ENCODE data around the gene ZFYVE16. TPM values are rescaled to one million over a fixed set of nuclear protein-coding genes. Genes with fewer than 3 reads are reported as not detected.

ZFYVE16 gene
- total RNA-seq, 1 donor from 2014 or later = 53.6 TPM

GRCh38 chr5:80437326-80437725 is 29.5 kb downstream of the ZFYVE16 start:
- no peak overlapping the region for H3K4me3 Mint-ChIP-seq (ENCODE audit: unreplicated experiment)
- DNase-seq (ENCODE audit: extremely low spot score, unreplicated experiment) = no peak
- TF ChIP-seq CTCF (IDR thresholded peaks at IDR 0.05) = no peak
- peaks cover 49% of the 10 kb centered on the region for H3K36me3 Mint-ChIP-seq (ENCODE audit: unreplicated experiment)
- no peaks in the 10 kb centered on the region for H3K27me3 Mint-ChIP-seq (ENCODE audit: unreplicated experiment)
- peaks cover 5% of the 10 kb centered on the region for H3K9me3 Mint-ChIP-seq (ENCODE audit: unreplicated experiment)
- H3K4me1 Mint-ChIP-seq (ENCODE audit: unreplicated experiment) = no peaks in the 10 kb centered on the region
- no peak overlapping the region for H3K27ac Mint-ChIP-seq (ENCODE audit: unreplicated experiment)

GRCh38 chr5:80438739-80439138 is 30.9 kb downstream of the ZFYVE16 start:
- Mint-ChIP-seq H3K9me3 (ENCODE audit: unreplicated experiment) (peaks cover 5% of the 10 kb centered on the region), H3K4me1 (ENCODE audit: unreplicated experiment) (no peaks in the 10 kb centered on the region), H3K36me3 (ENCODE audit: unreplicated experiment) (peaks cover 55% of the 10 kb centered on the region), H3K4me3 (ENCODE audit: unreplicated experiment) (no peak overlapping the region), H3K27ac (ENCODE audit: unreplicated experiment) (no peak overlapping the region), H3K27me3 (ENCODE audit: unreplicated experiment) (no peaks in the 10 kb centered on the region)
- no peak for DNase-seq (ENCODE audit: extremely low spot score, unreplicated experiment)
- TF ChIP-seq CTCF (IDR thresholded peaks at IDR 0.05) = no peak

GRCh38 chr5:80439213-80439612 is 31.3 kb downstream of the ZFYVE16 start:
- H3K27me3 Mint-ChIP-seq (ENCODE audit: unreplicated experiment) = no peaks in the 10 kb centered on the region
- H3K4me3 Mint-ChIP-seq (ENCODE audit: unreplicated experiment) = no peak overlapping the region
- H3K9me3 Mint-ChIP-seq (ENCODE audit: unreplicated experiment) = peaks cover 5% of the 10 kb centered on the region
- TF ChIP-seq CTCF (IDR thresholded peaks at IDR 0.05) = no peak
- H3K36me3 Mint-ChIP-seq (ENCODE audit: unreplicated experiment) = peaks cover 53% of the 10 kb centered on the region
- no peak overlapping the region for H3K27ac Mint-ChIP-seq (ENCODE audit: unreplicated experiment)
- no peak for DNase-seq (ENCODE audit: extremely low spot score, unreplicated experiment)
- no peaks in the 10 kb centered on the region for H3K4me1 Mint-ChIP-seq (ENCODE audit: unreplicated experiment)

- Mint-ChIP-seq H3K27ac (ENCODE audit: unreplicated experiment) (no peak overlapping the region), H3K9me3 (ENCODE audit: unreplicated experiment) (no peaks in the 10 kb centered on the region), H3K4me1 (ENCODE audit: unreplicated experiment) (no peaks in the 10 kb centered on the region), H3K4me3 (ENCODE audit: unreplicated experiment) (no peak overlapping the region), H3K36me3 (ENCODE audit: unreplicated experiment) (peaks cover 37% of the 10 kb centered on the region), H3K27me3 (ENCODE audit: unreplicated experiment) (no peaks in the 10 kb centered on the region)
- no peak for TF ChIP-seq CTCF (IDR thresholded peaks at IDR 0.05)
- no peak for DNase-seq (ENCODE audit: extremely low spot score, unreplicated experiment)
Measured at GRCh38 chr5:80442742-80443141, 34.9 kb downstream of the ZFYVE16 start.

- DNase-seq (ENCODE audit: extremely low spot score, unreplicated experiment) = no peak
- Mint-ChIP-seq H3K4me3 (ENCODE audit: unreplicated experiment) (no peak overlapping the region), H3K4me1 (ENCODE audit: unreplicated experiment) (no peaks in the 10 kb centered on the region), H3K9me3 (ENCODE audit: unreplicated experiment) (no peaks in the 10 kb centered on the region), H3K27me3 (ENCODE audit: unreplicated experiment) (no peaks in the 10 kb centered on the region), H3K27ac (ENCODE audit: unreplicated experiment) (no peak overlapping the region), H3K36me3 (ENCODE audit: unreplicated experiment) (peaks cover 31% of the 10 kb centered on the region)
- no peak for TF ChIP-seq CTCF (IDR thresholded peaks at IDR 0.05)
Measured at GRCh38 chr5:80453366-80453765, 45.5 kb downstream of the ZFYVE16 start.
